SK-N-SH treated with all-trans-retinoic acid at 6 μM for 48 hours (cell line): Measurements from ENCODE around the gene ILF3.

Experiments
- ATAC-seq: fragments of 200-7000 bp; cut with Tn5 transposase; 3 replicates; pipeline ENCODE4 v1.9.1; 2020; ENCODE audit warnings: mild to moderate bottlenecking, moderate library complexity
- BACH2 ChIP-seq: fragments of 250-450 bp; sonication (Bioruptor Pico); IDR thresholded peaks from 2 replicates; pipeline ENCODE4 v1.9.0; 2021; ENCODE audit warnings: mild to moderate bottlenecking, borderline replicate concordance
- CSDC2 ChIP-seq: fragments of 250-450 bp; sonication (Bioruptor Pico); IDR thresholded peaks from 2 replicates; pipeline ENCODE4 v1.5.0; 2020; ENCODE audit warnings: mild to moderate bottlenecking, moderate library complexity
- CSRNP3 ChIP-seq: fragments of 250-450 bp; sonication (Bioruptor Pico); IDR thresholded peaks from 2 replicates; pipeline ENCODE4 v1.5.1; 2021; ENCODE audit warnings: mild to moderate bottlenecking, moderate library complexity
- ESRRG ChIP-seq: fragments of 250-450 bp; sonication (Bioruptor Pico); IDR thresholded peaks from 2 replicates; pipeline ENCODE4 v1.6.1; 2021; ENCODE audit warnings: mild to moderate bottlenecking
- GLIS3 ChIP-seq: fragments of 250-450 bp; sonication (Bioruptor Pico); IDR thresholded peaks from 2 replicates; pipeline ENCODE4 v1.5.0; 2020; ENCODE audit warnings: mild to moderate bottlenecking, moderate library complexity
- OSR1 ChIP-seq: fragments of 250-450 bp; sonication (Bioruptor Pico); IDR thresholded peaks from 2 replicates; pipeline ENCODE4 v1.8.0; 2022; ENCODE audit warnings: moderate library complexity, mild to moderate bottlenecking, inconsistent platforms
- PPARA ChIP-seq: fragments of 250-450 bp; sonication (Bioruptor Pico); IDR thresholded peaks from 2 replicates; pipeline ENCODE4 v1.5.0; 2020; ENCODE audit warnings: mild to moderate bottlenecking, borderline replicate concordance
- RARB ChIP-seq: fragments of 250-450 bp; sonication (Bioruptor Pico); IDR thresholded peaks from 2 replicates; pipeline ENCODE4 v1.8.0; 2021; ENCODE audit warnings: mild to moderate bottlenecking, moderate library complexity
- SNAI2 ChIP-seq: fragments of 250-450 bp; sonication (Bioruptor Pico); IDR thresholded peaks from 2 replicates; pipeline ENCODE4 v1.5.0; 2020; ENCODE audit warnings: mild to moderate bottlenecking, moderate library complexity
- TCF4 ChIP-seq: fragments of 250-450 bp; sonication (Bioruptor Pico); IDR thresholded peaks from 2 replicates; pipeline ENCODE4 v1.8.0; 2021; ENCODE audit warnings: mild to moderate bottlenecking, moderate library complexity, borderline replicate concordance
- TOX ChIP-seq: fragments of 250-450 bp; sonication (Bioruptor Pico); IDR thresholded peaks from 2 replicates; pipeline ENCODE4 v1.8.0; 2021; ENCODE audit warnings: mild to moderate bottlenecking, moderate library complexity, borderline replicate concordance
- TSHZ2 ChIP-seq: fragments of 250-450 bp; sonication (Bioruptor Pico); IDR thresholded peaks from 2 replicates; pipeline ENCODE4 v1.5.0; 2020; ENCODE audit warnings: mild to moderate bottlenecking, moderate library complexity
- ZFP3 ChIP-seq: fragments of 250-450 bp; sonication (Bioruptor Pico); IDR thresholded peaks from 2 replicates; pipeline ENCODE4 v1.5.0; 2020; ENCODE audit warnings: mild to moderate bottlenecking, moderate library complexity
- ZFP30 ChIP-seq: fragments of 450-650 bp; formaldehyde crosslinking; IDR thresholded peaks from 2 replicates; pipeline ENCODE4 v1.5.0; 2022; ENCODE audit warnings: mild to moderate bottlenecking, moderate library complexity
- ZNF565 ChIP-seq: fragments of 450-650 bp; formaldehyde crosslinking; conservative IDR thresholded peaks from 2 replicates; pipeline ENCODE4 v1.5.0; 2020; ENCODE audit warnings: low read depth, mild to moderate bottlenecking, moderate library complexity
- ZNF70 ChIP-seq: fragments of 450-650 bp; formaldehyde crosslinking; IDR thresholded peaks from 2 replicates; pipeline ENCODE4 v1.5.0; 2020; ENCODE audit warnings: mild to moderate bottlenecking, moderate library complexity
- ZNF8 ChIP-seq: fragments of 450-650 bp; formaldehyde crosslinking; IDR thresholded peaks from 2 replicates; pipeline ENCODE4 v1.5.0; 2020; ENCODE audit warnings: mild to moderate bottlenecking, moderate library complexity
- TF ChIP-seq, protein P1 (sequence below): fragments of 250-450 bp; sonication (Bioruptor Pico); IDR thresholded peaks from 2 replicates; pipeline ENCODE4 v1.8.0; 2021; ENCODE audit warnings: low read depth, mild to moderate bottlenecking, moderate library complexity, borderline replicate concordance
- TF ChIP-seq, protein P2 (sequence below): fragments of 250-450 bp; sonication (Bioruptor Pico); IDR thresholded peaks from 2 replicates; pipeline ENCODE4 v1.5.1; 2020; ENCODE audit warnings: low read depth, mild to moderate bottlenecking, moderate library complexity
- TF ChIP-seq, protein P3 (sequence below): fragments of 250-450 bp; sonication (Bioruptor Pico); IDR thresholded peaks from 2 replicates; pipeline ENCODE4 v1.8.0; 2020; ENCODE audit warnings: mild to moderate bottlenecking, moderate library complexity, borderline replicate concordance

The ILF3 gene

DNA sequence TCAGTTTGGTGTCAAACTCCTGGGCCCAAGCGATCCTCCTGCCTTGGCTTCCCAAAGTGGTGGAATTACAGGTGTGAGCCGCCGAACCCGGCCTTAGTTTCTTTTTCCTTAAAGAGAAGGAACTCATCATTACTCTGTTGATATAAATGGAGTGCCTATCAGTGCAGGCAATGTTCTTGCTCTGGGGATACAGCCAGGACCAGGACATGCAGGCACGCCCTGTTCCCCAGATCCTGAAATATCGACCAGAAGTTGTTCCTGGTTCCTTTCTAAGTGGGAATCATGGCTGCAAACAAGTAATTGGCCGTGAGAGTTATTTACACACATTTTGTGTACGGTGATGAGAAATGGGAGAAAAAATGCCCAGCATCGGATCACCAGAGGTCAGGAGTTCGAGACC is 72.1 kb downstream of the ILF3 start:
- no peak for ATAC-seq
- TF ChIP-seq ZFP3 (CRISPR knock-in tag) = no peak
- TF ChIP-seq ESRRG (CRISPR knock-in tag) = no peak
- TF ChIP-seq OSR1 (CRISPR knock-in tag) = no peak
- no peak for TF ChIP-seq GLIS3 (CRISPR knock-in tag)
- no peak for TF ChIP-seq TCF4 (CRISPR knock-in tag)
- no peak for TF ChIP-seq PPARA (CRISPR knock-in tag)
- TF ChIP-seq RARB (CRISPR knock-in tag) = no peak
- no peak for TF ChIP-seq ZNF8
- no peak for TF ChIP-seq SNAI2
- TF ChIP-seq ZFP30 = no peak
- TF ChIP-seq ZNF70 (CRISPR knock-in tag) = no peak
- no peak for TF ChIP-seq BACH2
- TF ChIP-seq ZNF565 = no peak
- TF ChIP-seq TOX (CRISPR knock-in tag) = no peak
- TF ChIP-seq, protein P1, sequence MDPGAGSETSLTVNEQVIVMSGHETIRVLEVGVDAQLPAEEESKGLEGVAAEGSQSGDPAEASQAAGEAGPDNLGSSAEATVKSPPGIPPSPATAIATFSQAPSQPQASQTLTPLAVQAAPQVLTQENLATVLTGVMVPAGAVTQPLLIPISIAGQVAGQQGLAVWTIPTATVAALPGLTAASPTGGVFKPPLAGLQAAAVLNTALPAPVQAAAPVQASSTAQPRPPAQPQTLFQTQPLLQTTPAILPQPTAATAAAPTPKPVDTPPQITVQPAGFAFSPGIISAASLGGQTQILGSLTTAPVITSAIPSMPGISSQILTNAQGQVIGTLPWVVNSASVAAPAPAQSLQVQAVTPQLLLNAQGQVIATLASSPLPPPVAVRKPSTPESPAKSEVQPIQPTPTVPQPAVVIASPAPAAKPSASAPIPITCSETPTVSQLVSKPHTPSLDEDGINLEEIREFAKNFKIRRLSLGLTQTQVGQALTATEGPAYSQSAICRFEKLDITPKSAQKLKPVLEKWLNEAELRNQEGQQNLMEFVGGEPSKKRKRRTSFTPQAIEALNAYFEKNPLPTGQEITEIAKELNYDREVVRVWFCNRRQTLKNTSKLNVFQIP (CRISPR knock-in tag) = no peak
- TF ChIP-seq CSRNP3 (CRISPR knock-in tag) = no peak
- TF ChIP-seq, protein P2, sequence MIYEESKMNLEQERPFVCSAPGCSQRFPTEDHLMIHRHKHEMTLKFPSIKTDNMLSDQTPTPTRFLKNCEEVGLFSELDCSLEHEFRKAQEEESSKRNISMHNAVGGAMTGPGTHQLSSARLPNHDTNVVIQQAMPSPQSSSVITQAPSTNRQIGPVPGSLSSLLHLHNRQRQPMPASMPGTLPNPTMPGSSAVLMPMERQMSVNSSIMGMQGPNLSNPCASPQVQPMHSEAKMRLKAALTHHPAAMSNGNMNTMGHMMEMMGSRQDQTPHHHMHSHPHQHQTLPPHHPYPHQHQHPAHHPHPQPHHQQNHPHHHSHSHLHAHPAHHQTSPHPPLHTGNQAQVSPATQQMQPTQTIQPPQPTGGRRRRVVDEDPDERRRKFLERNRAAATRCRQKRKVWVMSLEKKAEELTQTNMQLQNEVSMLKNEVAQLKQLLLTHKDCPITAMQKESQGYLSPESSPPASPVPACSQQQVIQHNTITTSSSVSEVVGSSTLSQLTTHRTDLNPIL (CRISPR knock-in tag) = no peak
- TF ChIP-seq CSDC2 (CRISPR knock-in tag) = no peak
- TF ChIP-seq, all 23 proteins: peak for 0

DNA sequence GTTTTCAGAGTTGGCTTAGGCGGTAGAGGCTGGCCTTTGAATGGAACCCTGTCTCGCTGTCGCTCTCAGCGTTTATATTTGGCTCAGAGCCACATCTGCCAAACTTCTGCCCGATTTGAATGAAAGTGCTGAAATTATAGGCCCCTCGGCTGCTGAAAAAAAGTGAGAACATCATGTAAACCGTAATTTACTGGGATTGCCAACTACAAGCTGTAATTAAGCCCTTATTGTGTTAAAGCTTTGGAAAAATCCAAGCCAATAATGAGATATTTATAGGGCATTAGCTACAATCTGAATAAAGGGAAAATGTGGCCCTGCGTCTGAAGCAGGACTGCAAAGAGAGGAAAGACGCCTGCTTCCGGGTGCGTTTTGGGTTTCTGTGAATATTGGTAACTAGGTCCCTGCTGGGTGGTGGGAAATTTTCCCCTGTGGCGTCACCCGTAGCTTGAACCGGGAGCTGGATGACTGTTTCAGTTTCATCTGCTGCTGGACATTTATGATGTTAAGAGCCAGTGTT is 73.6 kb downstream of the ILF3 start:
- TF ChIP-seq CSRNP3 (CRISPR knock-in tag) = no peak
- TF ChIP-seq ZNF8 = no peak
- TF ChIP-seq ZNF565 = no peak
- TF ChIP-seq, protein P3, sequence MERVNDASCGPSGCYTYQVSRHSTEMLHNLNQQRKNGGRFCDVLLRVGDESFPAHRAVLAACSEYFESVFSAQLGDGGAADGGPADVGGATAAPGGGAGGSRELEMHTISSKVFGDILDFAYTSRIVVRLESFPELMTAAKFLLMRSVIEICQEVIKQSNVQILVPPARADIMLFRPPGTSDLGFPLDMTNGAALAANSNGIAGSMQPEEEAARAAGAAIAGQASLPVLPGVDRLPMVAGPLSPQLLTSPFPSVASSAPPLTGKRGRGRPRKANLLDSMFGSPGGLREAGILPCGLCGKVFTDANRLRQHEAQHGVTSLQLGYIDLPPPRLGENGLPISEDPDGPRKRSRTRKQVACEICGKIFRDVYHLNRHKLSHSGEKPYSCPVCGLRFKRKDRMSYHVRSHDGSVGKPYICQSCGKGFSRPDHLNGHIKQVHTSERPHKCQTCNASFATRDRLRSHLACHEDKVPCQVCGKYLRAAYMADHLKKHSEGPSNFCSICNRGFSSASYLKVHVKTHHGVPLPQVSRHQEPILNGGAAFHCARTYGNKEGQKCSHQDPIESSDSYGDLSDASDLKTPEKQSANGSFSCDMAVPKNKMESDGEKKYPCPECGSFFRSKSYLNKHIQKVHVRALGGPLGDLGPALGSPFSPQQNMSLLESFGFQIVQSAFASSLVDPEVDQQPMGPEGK (CRISPR knock-in tag) = no peak
- no peak for TF ChIP-seq TSHZ2 (CRISPR knock-in tag)
- TF ChIP-seq PPARA (CRISPR knock-in tag) = no peak
- TF ChIP-seq, protein P1 (CRISPR knock-in tag) = no peak
- no peak for ATAC-seq
